GM21717 (cell line): ENCODE data around the gene RNF144A.
A peak's percentile ranks its signal among the peaks of the same experiment; 100 is the strongest.
"Not testable (repeated sequence)": the region's sequence is repeated elsewhere in the genome, so short reads cannot be mapped to it uniquely, and the experiment has no call there.

Source experiments
- ATAC-seq: cut with Tn5 transposase; IDR thresholded peaks from one replicate; pipeline ENCODE4 v1.9.1; 2021; ENCODE audit warnings: mild to moderate bottlenecking, moderate library complexity; ENCODE audit not compliant: unreplicated experiment

RNF144A gene, protein sequence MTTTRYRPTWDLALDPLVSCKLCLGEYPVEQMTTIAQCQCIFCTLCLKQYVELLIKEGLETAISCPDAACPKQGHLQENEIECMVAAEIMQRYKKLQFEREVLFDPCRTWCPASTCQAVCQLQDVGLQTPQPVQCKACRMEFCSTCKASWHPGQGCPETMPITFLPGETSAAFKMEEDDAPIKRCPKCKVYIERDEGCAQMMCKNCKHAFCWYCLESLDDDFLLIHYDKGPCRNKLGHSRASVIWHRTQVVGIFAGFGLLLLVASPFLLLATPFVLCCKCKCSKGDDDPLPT

DNA sequence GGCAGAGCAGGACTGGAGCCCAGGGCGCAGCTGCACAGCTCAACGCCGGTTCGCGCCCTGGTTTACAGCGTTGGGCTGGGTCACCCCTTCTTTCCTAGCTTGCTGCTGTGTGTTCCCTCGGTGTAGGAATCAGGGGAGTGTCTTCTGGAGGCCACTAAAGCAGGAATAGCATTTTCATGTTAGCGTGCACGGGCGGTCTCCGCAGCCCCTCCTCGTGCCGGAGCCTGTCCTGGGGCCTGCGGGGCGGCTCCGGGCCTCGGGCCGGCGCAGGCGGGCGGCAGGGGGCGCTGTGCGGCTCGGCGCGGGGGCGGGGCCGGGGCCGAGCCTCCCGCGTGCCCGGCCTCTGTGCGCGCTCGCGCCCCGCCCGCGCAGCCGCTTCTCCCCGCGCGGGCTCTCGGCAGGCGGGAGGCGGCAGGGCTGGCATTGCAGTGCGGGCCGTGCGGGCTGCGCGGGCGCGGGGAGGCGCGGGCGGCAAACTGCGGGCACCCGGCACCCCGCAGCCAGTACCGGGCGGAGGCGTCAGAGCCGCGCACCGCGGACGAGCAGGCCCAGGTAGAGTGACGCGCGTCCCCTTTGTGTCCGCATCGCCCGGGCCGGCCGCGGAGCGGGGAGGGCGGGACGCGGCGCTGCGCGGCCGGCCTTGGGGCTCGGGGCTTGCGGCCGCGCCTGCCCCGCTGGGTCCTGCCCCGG is at the start of gene RNF144A:
Gene RNF144A, plus strand, starts transcription at position 342 of the 690 bp plus-strand sequence. CDS start 79,515 bp downstream, outside the sequence.
- peak; percentile 86 for ATAC-seq

DNA sequence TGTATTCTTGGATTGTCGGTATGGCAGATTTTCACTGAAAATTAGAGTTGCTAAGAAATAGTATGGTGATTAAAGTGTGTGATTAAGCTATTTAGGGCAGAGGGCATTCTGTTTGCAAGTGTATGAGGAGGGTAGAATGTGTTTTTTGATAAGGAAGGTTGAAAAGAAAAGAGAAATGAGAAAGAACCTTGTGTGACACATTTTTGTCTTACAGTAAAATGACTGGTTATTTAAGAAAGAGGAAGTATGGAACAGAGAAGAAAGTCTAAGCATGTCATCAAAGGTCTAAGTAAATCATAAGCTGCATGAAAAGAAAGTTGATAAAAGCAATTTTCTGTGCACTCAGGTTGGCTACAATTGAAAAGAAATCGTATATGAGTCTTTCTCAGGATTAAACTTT is 44.8 kb upstream of the RNF144A start:
- peak; percentile 75 for ATAC-seq

DNA sequence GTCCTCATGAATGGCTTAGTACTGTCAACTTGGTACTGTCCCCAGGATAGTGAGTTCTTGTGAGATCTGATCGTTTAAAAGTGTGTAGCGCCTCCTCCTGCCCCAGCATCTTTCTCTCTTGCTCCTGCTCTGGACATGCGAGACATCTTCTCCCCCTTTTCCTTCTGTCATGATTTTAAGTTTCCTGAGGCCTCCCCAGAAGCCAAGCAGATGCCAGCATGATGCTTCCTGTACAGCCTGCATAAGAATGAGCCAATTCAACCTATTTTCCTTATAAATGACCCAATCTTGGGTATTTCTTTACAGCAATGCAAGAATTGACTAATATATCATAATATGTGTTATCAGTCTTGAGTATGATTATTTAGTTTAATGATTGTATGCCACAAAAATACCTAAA is 43.2 kb upstream of the RNF144A start:
- no peak for ATAC-seq

DNA sequence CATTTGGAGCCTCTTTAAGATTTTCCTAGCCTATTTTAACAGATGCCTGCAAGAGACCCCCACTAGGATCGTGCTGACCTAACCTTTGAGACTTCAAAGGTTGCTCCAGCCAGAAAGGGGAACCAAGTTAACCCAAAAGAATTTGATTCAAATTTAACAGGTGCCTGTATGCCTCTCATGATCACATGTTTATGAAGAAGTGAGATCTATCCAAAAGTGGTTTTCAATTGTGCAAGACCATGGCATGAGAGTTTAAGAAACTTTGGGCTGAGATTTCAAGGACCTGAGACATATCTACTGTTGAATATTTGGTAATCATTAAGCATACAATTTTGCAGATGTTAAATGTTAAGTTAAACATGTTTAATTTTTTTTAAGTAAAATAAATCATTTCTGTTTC is 40.9 kb upstream of the RNF144A start:
- no peak for ATAC-seq

DNA sequence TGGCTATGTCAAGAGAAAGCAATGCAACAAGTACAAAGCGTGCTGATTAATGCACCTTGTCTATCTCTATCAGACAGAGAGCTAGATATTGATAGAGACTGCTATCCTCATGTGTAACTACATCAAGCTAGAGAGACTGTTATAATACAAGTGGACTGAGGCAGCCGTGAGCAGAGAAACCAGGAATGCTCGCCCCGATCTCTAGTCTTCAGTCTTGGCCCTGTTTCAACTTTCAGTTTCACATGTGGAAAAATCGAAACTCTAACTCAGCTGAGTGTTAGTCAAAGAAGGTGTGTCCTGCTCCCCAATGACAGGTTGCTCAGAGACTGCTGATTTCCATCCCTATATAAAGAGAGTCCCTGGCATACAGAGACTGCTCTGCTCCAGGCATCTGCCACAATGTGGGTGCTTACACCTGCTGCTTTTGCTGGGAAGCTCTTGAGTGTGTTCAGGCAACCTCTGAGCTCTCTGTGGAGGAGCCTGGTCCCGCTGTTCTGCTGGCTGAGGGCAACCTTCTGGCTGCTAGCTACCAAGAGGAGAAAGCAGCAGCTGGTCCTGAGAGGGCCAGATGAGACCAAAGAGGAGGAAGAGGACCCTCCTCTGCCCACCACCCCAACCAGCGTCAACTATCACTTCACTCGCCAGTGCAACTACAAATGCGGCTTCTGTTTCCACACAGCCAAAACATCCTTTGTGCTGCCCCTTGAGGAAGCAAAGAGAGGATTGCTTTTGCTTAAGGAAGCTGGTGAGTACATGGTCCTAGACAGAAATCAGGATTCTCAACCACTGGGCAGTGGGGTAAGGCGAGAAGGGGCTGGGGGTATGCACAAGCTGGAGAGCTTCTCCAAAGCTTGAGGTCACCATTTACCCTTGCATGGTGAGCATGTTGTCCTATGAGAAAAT is 39.6 kb upstream of the RNF144A start, which contains the start of gene RSAD2:
Gene RSAD2, plus strand, starts transcription at position 376 of the 903 bp plus-strand sequence. Its CDS starts 24 bp downstream, at position 400.
- peak; percentile 88 for ATAC-seq

DNA sequence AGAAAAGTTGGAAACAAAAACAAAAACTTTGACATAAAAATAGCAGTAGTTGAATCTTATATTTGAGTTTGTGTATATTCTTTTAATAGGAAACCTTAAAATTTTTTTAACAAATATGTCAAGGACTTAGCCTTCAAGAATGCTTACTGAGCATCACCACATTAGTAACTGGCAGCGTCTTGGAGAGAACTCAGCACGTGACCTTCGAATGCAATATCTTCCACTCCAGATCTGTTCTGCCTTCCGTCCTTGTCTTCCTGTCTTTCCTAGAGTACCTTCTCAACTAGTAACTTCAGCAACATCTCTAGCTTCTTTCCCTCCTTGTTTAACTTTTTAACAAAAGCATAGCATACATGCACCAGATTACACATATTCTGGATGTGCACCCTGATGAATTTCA is 38.7 kb upstream of the RNF144A start:
- ATAC-seq: no peak

DNA sequence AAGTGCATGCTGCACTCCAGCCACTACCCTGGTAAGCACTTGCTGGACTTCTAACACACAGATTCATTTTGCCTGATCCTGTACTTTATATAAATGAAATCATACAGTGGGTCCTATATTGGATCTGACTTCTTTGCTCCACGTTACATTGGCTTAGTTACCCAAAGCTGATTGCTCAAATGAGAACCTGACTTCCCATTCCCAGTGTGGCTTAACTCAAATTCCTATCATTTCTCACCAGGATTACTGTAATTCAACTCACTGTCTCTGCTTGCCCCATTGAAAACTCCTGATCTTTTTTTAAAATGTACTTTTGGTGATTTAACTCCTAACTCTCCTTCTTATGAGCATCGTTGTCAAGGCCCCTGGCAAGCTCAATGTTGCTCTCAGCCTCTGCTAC is 38.2 kb upstream of the RNF144A start:
- ATAC-seq: no peak

DNA sequence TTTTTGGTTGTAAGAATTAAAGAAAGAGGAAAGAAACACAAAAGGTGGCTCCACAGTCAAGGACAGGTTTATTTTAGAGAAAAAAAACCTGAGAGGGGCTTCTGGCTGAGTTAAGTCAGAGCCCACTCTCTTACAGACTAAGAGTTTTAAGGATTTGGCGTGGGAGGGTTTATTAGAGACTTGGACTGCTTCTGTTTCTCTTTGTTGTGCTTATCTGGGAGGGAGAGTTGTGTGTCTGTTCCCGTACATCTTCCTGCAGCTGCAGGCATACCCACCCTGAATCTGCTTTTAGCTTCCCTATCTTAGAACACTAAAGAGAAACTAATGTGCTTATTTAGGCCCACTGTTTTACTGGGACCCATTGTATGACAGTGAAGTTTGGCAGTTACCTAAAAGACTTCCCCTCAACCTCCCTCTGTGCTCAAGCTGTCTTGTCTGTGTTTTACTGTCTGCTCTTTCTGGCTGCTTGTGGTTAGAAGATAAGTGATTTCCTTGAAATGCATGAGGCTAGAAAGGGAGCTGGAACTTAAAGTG is 36.9 kb upstream of the RNF144A start:
- ATAC-seq: no peak

DNA sequence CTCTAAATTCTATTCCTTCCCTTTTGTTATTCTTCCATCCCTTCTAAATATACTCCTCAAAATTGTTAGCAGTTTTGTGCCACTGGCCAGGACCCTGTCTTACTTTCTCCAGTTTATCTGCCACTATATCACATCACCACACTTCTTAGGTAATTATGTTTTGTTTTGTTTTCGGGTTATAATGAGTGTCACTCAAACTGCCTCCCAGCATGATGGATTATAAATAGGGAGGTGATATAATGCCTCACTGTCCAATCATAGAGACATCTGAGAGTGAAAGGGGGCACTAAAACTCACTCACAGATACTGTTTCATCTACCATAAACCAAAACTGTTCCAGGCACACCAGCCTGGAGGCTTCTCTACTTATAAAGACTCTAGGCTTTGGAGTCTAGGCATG is 36.2 kb upstream of the RNF144A start:
- ATAC-seq: no peak

DNA sequence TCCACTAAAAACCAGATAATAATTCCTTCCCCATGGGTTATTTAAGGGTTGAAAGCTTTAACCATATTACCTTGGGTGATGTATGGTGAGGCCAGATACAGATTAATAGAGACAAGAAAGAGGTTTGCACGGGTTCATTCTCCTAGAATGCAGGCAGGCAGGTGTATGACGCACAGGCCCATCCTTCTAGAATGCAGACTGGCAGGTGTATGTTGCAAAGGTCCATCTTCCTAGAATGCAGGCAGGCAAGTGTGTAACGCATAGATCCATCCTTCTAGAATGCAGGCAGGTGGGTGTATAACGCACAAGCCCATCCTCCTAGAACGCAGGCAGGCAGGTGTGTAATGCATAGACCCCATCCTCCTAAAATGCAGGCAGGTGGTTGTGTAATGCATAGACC is 35.7 kb upstream of the RNF144A start:
- ATAC-seq: no peak

DNA sequence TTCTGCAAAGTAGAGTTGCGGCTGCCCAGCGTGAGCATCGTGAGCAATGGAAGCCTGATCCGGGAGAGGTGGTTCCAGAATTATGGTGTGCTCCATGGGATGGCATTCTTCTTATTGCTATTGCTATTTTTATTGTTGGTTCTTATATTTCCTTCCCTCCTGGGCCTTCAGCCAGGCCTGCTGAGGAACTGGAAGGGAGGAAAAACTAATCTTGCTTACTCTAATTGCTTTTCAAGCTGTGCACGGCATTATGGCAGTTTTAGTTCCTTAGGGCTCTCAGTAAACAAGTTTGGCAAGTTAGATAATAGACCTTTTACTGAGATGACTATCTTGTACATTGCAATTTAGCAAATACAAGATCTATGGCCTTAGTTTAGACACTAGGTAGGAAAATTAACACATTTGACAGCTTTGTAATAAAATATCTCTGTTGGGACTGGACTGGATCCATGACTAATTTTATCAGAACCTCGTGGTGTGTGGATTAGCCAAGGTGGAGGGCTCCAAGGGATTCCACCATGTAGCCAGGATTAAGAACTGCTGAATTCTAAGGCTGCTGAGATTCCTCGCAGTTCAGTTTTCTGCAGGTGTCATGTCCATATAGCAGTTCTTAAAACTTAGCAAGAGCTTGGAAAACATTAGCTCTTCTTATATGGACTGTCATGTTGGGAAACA is 33.6 kb upstream of the RNF144A start:
- ATAC-seq: no peak

DNA sequence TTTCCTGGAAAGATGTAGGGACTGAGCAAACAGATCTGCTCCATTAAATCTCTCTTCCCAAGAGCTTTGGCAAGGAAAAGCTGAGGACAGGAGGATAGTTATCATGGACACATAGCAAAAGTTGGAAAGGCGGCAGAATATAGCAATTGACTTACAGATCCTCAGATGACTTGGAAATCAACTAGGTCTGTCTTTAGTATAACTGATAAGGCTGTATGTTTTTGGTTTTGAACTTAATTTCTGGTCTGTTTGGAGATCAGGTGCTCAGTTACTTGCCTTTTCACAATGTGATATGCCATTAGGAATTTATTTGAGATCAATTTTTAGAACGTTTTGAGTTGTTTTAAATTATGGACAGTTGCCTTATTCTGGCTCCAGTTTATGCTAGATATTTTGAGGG is 31.7 kb upstream of the RNF144A start:
- ATAC-seq: no peak

DNA sequence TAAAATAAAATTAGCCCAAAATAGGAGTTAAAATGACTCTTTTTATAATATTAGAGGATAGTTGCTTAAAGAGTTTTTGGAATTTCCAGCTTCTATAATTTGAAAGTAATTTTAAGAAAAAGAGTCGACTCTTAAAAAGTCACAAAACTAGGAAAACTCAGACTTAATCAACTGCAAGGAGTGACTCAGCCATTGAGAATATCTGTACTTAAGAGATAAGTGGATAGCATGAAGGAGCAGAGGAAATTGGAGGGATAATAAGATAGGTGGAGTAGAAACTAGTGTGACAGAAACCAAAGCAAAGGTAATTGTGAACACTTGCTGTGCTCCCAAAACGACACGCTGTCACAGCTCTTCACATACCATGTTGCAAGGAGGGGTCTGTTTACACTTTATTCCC is 31.2 kb upstream of the RNF144A start:
- ATAC-seq: no peak

DNA sequence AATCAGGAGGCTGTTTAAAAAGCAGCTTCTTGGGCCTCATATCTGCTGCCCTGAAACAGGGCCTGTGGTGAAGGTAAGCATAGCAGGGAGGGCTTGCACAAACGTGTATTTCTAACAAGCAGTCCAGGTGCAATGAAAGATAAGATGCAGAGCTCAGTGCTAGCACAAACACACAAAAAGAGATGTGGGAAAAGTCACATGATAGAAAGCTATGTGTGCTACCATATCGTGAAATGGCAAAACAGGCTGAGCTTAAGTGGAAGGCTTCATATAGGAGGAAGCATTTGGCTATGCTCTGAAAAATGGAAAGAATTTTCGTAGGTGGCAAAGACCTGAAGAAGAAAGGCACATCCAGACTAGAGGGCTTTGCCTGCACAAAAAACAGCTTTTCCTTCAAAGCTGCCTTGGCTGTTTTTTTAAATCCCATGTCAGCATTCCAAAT is 29.4 kb upstream of the RNF144A start:
- ATAC-seq: no peak

DNA sequence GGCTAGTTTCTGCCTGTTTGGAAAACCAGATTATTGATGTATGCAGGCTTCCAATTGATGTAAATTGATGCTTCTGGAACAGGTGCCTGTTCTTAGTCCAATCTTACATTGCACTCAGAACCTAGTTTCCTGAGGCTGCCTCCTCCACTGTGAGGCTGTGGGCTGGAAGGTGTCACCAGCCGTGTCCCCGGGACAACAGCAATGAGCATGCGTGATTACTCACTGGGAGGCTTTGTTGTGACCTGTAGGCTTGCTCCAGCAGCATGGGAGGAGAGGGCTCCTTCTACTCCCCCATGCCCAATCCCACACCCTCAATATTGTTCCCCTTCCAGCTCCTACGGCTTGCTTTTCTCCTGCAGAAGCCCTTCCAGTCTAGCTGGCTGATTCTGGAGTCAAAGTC is 28.5 kb upstream of the RNF144A start:
- no peak for ATAC-seq

DNA sequence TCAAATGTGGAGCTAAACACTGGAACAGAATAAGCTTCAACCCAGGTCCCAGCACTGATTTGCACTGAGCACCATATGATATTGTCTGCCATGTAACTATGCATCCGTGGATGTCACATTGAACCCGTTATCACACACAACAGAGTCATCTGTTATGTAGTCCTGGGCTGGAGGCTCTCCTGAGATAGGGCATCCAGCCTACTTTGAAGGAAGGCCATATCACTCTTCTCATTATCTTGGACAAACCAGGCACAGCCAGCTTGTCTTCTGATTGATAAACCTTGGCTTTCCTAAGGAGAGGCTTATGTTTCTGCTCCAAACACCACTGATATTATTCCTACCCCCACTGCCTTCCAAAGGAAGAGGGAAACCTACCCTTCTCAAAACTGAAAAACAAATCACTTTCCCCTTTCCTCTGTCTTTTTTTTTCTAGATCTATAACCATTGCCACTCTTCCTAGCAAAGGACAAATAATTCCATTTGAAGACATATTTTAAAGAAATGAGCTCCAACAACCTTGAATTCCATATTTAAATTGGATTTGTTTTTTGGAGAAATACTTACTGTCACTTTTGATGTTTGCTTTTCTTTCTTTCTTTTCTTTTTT is 23.2 kb upstream of the RNF144A start:
- no peak for ATAC-seq

DNA sequence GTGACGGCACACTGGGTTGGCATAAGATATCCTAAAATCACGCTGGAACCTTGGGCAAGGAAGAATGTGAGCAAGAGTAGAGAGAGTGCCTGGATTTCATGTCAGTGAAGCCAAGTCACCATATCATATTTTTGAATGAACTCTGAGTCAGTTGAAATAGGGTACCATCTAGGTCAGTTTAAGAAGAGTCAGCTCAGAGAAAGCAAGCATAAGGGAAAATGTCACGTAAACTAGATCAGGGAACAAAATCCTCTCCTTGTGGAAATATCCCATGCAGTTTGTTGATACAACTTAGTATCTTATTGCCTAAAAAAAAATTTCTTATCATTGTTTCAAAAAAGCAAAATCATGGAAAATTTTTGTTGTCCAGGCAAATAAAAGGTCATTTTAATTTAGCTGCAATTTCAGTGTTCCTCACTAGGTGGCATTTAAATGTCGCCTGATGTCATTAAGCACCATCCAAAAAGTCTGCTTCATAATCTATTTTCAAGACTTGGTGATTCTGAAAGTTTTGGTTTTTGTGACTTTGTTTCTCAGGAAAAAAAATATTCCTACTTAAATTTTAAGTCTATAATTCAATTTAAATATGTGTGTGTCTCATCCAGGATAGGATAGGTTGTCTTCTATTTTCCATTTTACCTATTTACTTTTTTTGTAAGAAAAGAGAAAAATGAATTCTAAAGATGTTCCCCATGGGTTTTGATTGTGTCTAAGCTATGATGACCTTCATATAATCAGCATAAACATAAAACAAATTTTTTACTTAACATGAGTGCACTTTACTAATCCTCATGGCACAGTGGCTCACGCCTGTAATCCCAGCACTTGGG is 20.1 kb upstream of the RNF144A start:
- no peak for ATAC-seq

DNA sequence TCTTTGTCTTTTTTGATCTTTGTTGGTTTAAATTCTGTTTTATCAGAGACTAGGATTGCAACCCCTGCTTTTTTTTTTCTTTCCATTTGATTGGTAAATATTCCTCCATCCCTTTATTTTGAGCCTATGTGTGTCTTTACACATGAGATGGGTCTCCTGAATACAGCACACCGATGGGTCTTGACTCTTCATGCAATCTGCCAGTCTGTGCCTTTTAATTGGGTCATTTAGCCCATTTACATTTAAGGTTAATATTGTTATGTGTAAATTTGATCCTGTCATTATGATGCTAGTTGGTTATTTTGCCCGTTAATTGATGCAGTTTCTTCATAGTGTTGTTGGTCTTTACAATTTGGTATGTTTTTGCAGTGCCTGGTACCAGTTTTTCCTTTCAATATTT is 14.6 kb upstream of the RNF144A start:
- not testable (repeated sequence) for ATAC-seq

DNA sequence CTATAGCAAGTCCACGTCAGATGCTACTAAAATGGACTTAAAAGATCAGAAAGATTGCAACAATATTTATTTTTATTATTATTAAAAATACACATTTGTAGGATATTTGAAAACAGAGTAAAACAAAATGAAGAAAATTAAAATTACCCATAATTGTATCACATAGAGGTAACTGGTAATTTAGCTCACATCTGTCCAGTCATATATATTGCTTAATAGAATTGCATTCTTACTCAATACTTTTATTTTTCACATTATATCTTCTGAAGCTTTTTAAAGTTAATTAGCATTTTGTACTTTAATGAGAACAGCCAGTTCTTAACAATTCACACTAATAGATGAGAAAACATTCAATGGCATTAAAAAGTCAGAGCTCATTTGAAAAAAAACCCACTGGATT is 11.5 kb upstream of the RNF144A start:
- no peak for ATAC-seq
